NCI-H2196 (cell line): ENCODE data around the gene VSX1.
A peak's percentile ranks its signal among the peaks of the same experiment; 100 is the strongest.

Experiments
- DNase-seq: peaks from one replicate; lab custom pipeline; 2025; ENCODE audit not compliant: unreplicated experiment; lab: John Stamatoyannopoulos, UW

The VSX1 gene

GRCh38 chr20:25081730-25082497, at the start of gene VSX1:
VSX1 (minus strand) TSS chr20:25082141; CDS start chr20:25082096, 45 bp downstream.
- DNase-seq, result no peak

GRCh38 chr20:25129908-25130307, 48.0 kb upstream of the VSX1 start:
- no peak for DNase-seq

GRCh38 chr20:25129428-25129827, 47.5 kb upstream of the VSX1 start:
- DNase-seq, result no peak

- no peak for DNase-seq
These were observed 46.7 kb upstream of the VSX1 start for GRCh38 chr20:25128649-25129048.

- no peak for DNase-seq
These were observed 46.0 kb upstream of the VSX1 start for GRCh38 chr20:25127761-25128537.

- DNase-seq, result no peak
These were observed 44.5 kb upstream of the VSX1 start for GRCh38 chr20:25126204-25127029.

GRCh38 chr20:25125636-25126035, 43.7 kb upstream of the VSX1 start:
- DNase-seq, result no peak

- DNase-seq, result no peak
These were observed 39.0 kb upstream of the VSX1 start for GRCh38 chr20:25120920-25121319.

GRCh38 chr20:25120457-25120856, 38.5 kb upstream of the VSX1 start:
- DNase-seq, result no peak

GRCh38 chr20:25118529-25118928, 36.6 kb upstream of the VSX1 start:
- no peak for DNase-seq

GRCh38 chr20:25117990-25118389, 36.0 kb upstream of the VSX1 start:
- DNase-seq, result no peak

GRCh38 chr20:25116739-25117458, 35.0 kb upstream of the VSX1 start:
- no peak for DNase-seq

- DNase-seq, result no peak
These were observed 21.6 kb upstream of the VSX1 start for GRCh38 chr20:25103526-25103925.

- no peak for DNase-seq
These were observed 19.0 kb upstream of the VSX1 start for GRCh38 chr20:25100914-25101313.

- DNase-seq, result no peak
These were observed 17.7 kb upstream of the VSX1 start for GRCh38 chr20:25099601-25100140.

- DNase-seq, result no peak
These were observed 15.6 kb upstream of the VSX1 start for GRCh38 chr20:25097498-25097897.

- DNase-seq, result peak; percentile 91
These were observed 8.8 kb upstream of the VSX1 start for GRCh38 chr20:25090492-25091429.

- DNase-seq, result no peak
These were observed 7.7 kb upstream of the VSX1 start for GRCh38 chr20:25089662-25090061.

GRCh38 chr20:25089096-25089495, 7.2 kb upstream of the VSX1 start:
- no peak for DNase-seq
